Inflammatory macrophage treated with lipopolysaccharide for 4 hours (primary cell): ENCODE measurements around the gene TPSD1.
"Not testable (repeated sequence)": the region's sequence is repeated elsewhere in the genome, so short reads cannot be mapped to it uniquely, and the experiment has no call there.

Experiments
- DNase-seq: peaks from one replicate; pipeline ENCODE4 v3.0.0-alpha.2; 2020

TPSD1 gene

DNA sequence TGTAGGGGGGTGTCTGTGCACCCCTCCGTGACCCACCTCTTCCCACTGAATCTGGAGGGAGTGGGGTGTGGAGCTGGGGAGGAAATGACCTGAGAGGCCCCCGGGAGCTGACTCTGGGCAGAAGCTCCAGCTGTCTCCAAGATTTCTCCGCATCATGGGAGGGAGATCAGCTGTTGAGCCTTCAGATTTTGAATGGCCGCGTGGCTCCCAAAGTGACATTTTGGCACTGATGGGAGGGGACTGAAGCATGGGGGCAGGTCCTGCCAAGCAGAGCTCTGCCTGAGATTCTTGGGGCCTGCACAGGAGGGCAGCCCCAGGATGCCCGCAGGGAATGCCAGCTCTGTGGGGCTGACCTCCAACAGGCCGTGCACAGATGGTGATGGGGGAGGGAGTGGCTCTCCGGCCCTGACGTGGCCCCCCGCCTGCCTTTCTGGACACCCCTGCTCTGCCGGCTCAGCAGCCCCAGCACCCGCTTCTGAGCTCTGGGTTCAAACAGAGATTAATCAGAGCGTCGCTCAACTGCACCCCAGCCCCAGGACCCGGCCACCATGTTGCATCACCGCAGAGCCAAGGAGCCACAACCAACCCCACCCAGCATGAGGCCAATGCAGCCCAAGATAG lies 28.2 kb downstream of the TPSD1 start:
- no peak for DNase-seq

DNA sequence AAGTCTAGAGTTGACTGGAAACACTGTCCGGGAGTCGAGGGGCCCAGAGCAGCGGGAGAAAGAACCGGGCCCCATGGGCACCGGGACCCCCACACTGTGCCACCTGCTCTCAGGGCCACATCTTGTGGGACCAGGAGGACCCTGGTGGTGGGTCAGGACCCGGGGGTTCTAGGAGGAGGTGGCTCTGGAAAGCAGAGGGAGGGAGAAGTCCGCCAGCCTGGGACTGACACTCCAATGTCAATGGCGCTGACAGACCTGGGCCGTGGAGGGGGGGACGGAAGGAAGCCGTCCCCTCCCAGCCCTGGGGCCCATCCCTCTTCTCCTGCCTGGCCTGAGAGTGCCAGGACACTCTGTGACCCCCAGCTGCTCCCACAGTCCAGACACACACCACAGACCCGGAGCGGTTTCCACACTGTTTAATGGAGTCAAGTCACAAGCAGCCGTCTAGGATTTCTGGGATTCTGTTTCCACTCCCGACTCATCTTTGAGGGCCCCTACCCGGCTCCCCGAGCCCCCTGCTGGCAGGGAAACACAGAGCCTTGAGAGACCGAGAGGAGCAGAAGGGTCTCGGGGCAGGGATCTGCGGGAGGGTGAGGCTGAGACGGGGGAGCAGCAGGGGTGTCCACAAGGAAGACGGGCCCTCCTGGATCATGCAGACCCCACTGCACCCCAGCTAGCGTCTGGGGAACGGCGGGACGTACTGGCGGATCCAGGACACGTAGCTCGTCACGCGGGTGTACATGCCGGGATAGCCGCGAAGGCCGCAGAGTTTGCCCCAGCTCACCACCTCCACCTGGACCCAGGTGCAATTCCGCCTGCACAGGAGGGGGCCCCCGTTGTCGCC lies 30.0 kb downstream of the TPSD1 start:
- DNase-seq: no peak

DNA sequence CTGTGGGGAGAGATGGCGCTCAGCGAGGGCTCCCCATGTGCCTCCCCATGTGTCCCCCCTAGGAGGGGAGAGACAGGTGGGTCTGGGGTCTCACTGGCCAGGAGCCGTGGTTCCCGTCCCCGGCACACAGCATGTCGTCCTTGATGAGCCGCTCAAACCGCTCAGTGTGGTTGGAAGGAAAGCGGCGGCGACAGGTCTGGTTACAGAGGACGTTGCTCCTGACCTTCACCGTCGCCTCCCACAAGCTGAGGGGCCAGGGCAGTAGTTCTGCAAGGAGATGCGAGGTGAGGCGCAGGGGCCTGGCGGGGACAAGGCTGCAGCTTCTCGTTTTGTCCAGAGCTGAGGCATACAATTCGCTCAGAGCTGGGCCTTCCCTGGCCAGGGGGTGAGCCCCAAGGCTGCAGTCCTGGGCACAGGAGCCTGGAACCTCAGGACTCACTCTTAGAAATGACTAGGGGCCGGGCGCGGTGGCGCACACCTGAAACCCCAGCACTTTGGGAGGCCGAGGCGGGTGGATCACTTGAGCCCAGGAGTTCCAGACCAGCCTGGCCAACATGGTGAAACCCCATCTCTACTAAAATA lies 30.7 kb downstream of the TPSD1 start:
- no peak for DNase-seq

DNA sequence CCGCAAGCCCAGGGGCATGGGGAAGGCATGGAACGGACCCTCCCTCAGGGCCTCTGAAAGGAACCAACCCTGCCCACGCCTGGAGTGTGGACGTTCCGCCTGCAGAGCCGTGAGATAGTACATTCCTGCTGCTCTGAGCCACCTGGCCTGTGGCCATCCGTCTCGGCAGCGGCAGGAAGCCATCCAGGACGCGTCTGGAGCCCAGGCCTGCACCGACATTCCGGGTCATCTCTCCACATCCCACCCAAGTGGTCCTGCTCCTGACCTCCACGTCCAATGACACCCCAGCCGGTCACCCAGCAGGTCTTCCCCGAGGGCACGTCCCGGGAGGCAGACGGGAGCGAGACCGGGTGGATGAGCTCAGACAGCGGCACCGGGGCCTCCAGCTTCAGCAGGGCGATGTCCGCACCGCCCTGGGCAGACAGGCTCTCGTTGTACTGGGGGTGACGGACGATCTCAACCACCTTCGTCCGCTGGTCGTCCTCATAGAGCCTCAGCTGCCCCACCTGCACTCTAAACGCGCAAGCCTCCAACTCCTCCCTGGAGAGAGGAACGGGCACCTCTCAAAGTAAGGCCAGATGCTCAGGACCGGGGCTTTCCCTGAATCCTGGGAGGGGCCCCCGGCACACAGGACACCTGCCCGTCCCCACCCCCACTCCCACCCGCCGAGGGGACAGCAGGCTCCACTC lies 32.3 kb downstream of the TPSD1 start:
- no peak for DNase-seq

DNA sequence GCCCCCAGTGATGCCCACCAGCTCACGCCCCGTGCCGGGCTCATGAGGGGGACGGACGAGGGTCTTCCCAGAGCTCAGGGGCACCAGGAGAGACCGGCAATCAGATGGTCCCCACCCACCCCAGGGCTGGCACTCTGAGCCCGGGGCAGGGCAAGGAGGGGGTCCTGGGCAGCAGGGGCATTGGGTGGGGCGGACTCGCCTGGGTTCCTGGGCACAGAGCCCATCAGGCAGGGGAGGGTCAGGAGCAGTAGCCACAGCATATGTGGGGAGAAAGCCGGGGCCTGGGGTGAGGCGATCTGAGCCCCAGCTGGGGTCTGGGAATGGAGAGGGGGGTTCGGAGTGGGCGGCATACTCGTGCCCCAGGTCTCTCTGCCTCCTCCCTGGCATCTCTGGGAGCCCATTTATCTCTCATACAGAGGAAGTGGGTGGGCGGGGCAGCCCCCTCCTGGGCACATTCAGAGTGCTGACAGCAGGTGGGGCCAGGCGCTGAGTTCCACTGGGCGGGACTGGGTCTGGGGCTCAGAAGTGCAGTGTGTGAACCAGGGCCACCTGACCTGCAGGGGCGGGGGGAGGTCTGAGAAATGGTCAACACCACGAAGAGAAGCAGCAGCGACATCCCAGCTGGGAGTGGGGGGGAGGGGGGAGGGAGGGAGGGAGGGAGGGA lies 33.1 kb downstream of the TPSD1 start:
- no peak for DNase-seq

DNA sequence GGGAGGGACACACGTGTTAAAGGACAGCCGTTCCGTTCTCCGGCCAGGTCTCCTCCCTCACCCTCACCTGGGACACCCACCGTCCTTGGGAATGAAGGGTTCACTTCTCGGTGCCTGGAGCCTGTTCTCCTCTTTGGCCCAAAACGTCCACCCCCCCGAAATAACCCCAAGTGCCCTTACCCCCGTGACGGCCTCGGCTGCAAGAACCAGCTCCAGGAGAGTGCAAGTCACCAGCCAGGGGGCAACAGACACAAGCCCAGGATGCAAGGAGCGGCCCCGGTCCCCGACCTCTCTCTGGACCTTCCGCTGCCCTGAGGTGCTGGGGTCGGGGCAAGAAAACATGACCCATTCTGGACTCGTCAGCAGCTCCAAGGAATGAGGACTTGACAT lies 33.6 kb downstream of the TPSD1 start:
- DNase-seq: no peak

DNA sequence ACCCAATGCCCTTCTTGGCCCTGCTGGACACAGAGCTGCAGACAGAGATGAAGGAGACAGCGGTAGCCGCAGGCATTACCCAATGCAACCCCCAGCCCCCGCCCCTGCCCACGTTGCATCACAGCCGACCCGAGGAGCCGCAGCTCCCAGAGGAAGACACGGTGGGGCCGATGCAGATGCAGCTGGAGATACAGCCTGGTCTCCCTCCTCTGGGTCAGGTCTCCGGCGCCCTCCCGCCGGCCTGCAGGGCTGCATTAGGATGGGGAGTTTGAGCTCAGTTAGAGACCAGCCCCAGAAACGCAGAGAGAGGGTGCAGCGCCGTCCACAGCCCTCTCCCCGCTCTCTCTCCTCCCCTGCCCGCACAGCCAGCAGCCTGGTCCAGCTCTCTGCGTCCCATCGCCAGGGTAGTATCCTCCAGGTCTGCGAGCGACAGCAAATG lies 34.2 kb downstream of the TPSD1 start:
- DNase-seq: no peak

DNA sequence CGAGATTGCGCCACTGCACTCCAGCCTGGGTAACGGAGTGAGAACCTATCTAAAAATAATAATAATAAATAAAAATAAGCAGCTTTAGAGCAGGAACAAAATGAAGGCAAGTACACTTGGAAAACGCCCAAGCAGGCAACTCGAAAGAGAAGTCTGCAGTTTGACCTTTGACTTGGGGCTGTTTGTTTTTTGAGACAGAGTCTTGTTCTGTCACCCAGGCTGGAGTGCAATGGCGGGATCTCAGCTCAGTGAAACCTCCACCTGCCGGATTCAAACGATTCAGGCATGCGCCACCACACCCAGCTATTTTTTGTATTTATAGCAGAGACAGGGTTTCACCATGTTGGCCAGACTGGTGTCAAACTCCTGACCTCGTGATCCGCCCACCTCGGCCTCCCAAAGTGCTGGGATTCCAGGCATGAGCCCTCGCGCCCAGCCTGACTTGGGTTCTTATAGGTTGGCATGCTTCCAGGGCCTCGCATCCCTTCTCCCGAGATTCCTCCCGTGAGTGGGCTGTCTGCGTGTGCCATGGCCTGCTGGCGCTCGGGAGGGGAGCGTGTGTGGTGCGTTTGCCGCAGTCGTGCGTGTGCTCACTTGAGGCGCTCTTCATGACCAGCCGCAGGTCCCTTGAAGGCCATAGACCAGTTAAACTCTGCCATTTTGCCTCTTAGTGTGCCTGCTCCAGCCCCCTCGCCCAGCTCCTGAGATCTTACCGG lies 35.1 kb downstream of the TPSD1 start:
- DNase-seq: no peak

DNA sequence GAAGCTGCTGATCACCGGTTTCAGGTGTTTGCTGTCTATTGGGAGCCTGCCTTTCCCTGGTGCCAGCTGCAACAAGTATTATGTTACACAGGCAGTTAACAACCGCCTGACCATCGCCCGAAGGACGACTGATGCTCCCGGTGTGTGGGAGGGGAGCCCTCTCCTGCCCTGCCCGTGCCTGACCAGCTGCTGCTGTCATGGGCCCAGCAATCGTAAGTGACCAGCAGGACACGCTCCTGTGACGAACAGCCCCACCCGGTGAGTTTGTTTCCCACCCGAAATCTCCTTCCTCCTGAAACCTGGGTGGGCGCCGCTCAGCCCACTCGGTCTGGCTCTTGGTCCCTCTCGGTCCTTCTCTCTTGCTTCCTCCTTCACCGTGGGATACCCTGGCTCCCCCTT lies 35.7 kb downstream of the TPSD1 start:
- no peak for DNase-seq

DNA sequence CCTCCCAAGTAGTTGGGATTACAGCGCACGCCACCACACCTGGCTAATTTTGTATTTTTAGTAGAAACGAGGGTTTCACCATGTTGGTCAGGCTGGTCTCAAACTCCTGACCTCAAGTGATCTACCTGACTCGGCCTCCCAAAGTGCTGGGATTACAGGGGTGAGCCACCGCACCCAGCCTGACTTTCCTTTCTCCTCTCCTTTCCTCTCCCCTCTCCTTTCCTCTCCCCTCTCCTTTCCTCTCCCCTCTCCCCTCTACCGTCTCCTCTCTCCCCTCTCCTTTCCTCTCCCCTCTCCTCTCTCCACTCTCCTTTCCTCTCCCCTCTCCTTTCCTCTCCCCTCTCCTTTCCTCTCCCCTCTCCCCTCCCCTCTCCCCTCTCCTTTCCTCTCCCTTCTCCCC lies 36.3 kb downstream of the TPSD1 start:
- DNase-seq: not testable (repeated sequence)

DNA sequence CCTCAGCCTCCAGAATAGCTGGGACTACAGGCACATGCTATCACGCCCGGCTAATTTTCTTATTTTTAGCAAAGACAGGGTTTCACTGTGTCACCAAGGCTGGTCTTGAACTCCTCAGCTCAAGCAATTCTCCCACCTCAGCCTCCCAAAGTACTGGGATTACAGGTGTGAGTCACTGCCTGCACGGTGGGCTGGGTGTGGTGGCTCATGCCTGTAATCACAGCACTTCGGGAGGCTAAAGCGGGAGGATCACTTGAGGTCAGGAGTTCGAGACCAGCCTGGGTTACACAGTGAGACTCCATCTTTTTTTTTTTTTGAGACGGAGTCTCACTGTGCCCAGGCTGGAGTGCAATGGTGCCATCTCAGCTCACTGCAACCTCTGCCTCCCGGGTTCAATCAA lies 36.9 kb downstream of the TPSD1 start:
- not testable (repeated sequence) for DNase-seq

DNA sequence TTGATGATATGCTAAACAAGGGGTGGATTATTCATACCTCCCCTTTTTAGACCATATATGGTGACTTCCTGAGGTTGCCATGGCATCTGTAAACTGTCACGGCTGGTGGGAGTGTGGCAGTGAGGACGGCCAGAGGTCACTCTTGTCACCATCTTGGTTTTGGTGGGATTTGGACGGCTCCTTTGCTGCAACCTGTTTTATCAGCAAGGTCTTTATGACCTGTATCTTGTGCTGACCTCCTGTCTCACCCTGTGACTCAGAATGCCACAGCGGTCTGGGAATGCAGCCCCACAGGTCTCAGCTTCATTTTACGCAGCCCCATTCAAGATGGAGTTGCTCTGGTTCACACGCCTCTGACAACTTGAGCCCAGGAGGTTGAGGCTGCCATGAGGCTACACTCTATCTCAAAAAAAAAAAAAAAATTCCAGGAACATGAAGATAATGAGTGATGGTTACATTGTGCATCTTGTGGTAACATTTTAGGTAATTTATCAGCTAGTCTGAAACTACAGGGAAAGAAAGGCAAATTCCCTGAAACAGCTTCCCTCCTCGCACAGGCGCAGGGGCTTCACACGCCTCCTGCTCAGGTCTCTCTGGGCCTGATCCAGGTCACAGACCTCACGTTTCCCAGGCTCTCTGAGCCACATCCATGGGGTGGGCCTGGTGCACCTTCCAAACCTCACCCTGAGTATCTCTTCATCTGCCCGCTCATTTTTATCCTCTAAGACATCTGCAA lies 38.2 kb downstream of the TPSD1 start:
- DNase-seq: no peak

DNA sequence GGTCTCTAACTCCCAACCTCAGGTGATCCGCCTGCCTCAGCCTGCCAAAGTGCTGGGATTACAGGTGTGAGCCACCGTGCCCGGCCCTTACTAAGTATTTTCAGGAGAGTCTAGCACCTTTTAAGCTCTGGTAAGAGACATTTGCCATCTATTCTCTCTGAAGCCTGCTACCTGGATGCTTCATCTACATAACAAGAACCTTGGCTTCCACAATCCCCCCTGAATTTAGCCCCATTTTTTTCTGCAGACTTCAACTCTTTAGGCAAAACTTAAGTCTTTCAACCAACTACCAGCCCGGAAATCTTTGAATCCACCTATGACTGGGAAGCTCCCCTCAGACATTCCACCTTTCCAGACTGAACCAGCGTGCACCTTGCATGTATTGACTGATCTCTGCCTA lies 39.6 kb downstream of the TPSD1 start:
- no peak for DNase-seq

DNA sequence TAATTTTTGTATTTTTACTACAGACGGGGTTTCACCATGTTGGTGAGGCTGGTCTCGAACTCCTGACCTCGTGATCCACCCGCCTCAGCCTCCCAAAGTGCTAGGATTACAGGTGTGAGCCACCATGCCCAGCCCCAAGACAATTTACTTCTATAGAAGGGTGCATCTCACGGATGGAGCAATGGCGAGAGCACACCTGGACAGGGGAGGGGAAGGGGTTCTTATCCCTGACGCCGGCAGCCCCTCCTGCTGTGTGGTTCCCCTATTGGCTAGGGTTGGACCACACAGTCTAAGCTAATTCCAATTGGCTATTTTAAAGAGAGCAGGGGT lies 40.8 kb downstream of the TPSD1 start:
- DNase-seq: not testable (repeated sequence)

DNA sequence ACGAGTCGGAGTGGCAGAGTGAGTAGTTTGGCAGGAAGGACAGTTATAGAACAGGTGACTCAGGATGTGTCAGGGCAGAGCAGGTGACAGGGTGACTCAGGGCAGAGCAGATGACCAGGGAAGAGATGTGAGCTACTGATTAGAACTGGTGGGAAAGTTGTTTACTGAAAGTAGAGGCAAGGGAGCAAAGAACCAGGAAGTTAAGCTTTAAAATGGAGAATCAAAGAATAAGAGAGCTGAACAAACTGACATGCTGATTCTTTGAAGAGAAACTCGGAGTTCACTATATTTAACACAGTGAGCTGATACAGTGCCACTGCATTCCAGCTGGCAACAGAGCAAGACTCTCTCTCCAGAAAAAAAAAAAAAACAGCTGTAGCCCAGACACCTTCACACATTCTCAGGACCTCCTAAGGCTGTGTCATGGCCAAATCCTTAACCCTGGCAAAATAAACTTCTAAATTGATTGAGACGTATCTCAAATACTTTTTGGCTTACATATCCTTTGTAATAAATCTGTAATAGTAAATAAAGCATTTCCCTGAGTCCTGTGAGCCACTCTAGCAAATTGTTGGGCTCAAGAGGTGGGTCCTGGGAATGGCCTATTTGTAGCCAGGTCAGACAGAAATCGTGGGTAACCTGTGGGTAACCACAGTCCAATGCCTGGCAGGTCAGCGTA lies 41.3 kb downstream of the TPSD1 start:
- DNase-seq: peak; percentile 28

DNA sequence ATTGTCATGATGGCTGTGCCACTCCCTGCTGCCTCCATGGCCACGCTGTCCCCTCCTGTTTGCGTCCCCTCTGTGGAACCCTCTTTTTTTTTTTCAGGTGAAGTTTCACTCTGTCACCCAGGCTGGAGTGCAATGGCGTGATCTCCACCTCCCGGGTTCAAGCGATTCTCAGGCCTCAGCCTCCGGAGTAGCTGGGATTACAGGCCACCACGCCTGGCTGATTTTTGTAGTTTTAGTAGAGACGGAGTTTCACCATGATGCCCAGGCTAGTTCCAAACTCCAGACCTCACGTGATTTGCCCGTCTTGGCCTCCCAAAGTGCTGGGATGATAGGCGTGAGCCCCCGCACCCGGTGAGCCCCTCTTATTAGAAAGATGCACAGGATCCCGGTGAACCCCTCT lies 42.5 kb downstream of the TPSD1 start:
- no peak for DNase-seq

DNA sequence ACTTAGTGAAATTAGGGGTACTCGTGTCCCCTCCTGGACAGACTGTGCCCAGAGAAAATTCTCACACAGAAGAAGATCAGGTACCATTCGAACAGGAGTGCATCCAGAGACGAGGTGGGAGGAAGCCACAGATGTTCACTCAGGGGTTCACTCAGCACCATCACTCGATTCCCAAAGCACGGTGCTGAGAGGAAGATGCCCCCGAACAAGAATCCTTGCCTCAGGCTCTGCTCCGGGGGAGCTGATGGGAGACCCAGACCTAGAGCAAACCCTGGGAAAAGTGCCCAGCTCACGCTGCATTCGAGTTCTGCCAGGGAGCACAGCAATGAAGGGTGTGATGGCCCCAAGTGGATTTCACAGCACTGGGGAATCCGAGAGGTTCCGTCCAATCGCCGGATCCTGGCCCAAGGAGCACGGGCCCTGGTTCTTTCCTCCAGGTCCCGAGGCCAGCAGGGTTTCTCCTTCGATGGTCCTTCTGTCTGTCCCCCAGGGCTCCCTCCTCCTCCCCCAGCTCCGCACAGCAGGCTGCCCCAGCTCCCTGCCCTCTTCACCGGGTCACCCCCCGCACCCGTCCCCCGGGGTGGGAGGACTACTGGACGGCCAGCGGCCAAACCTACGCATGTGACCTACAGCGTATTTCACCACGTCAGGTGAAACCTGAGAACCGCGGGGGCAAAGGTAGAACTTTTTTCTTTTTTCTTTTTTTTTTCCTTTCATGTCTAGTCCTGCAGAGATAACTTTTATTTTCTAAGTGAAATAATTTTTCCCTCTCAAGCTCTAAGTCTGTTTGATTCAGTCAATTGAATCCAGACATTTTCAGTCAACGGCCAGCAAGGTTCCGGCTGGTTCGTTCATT lies 43.4 kb downstream of the TPSD1 start:
- DNase-seq: no peak

DNA sequence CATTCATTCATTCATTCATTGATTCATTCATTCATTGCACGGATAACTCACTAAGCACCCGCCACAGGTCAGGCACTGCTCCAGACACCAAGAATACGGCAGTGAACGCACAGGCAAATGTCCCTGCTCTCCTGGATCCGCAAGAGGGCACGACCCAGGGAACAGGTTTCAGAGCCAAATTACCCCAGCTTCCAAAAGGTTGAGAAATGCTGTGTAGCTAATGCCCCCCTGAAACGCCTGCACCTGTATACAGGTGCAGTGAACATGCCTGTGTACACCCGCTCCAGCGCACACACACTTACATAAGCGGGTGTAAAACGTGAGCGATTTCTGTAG lies 44.0 kb downstream of the TPSD1 start:
- no peak for DNase-seq

DNA sequence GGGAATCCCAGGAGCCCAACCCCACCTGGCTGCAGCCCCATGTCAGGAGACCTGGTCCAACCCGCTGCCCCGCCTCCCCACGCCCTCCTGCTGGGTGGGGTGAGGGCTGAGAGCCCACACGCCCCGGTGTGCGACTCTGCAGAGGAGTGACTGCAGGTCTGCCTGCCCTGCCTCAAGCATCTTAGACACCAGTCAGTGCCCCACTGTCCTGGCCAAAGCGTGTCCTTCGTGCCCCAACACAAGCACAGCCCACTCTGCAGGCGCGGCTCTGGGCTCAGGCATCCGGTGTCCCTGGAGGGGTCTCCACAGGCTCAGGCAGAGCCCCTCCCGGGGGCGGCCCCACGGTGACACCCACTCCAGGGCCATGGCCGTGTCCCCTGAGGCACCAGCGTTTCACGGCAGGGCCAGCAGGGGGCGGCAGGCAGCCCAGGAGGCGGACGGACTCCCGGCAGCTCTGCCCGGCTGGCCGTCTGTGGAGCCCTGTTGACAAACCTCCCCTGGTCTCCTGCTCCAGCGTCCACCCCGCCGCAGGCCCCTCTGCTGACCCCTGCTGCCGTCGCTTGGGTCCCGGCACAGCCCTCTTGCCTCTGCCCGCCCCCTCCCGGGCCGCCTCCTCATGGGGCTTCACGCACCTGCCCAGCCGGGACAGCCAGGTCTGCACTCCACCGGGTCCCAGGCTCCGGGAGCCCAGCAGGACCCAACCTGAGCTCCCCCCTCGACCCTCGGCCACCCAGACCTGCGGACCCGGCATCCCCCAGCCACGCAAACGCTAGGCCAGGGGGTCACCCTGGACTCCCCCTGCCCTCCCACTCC lies 45.0 kb downstream of the TPSD1 start:
- peak; percentile 65 for DNase-seq
